ENCODE data around the gene RAB29.
"Not testable (repeated sequence)": the region's sequence is repeated elsewhere in the genome, so short reads cannot be mapped to it uniquely, and the experiment has no call there.

Gene RAB29

GRCh38 chr1:205775015-205775716 is at the start of gene RAB29:
TSS of gene RAB29 (minus strand) at chr1:205775482. CDS start at chr1:205774956, 526 bp downstream.
- DNase-seq: peak; percentile 56 to 74

- DNase-seq: no peak
These were observed 48.9 kb upstream of the RAB29 start for GRCh38 chr1:205824180-205824579.

GRCh38 chr1:205823260-205823659 is 48.0 kb upstream of the RAB29 start:
- DNase-seq: not testable (repeated sequence)

GRCh38 chr1:205822397-205822796 is 47.1 kb upstream of the RAB29 start:
- DNase-seq: no peak

GRCh38 chr1:205817988-205818387 is 42.7 kb upstream of the RAB29 start:
- DNase-seq: no peak

- DNase-seq: no peak
These were observed 42.1 kb upstream of the RAB29 start for GRCh38 chr1:205817364-205817763.

GRCh38 chr1:205813755-205814058 is 38.4 kb upstream of the RAB29 start:
- DNase-seq: no peak

- peak; percentile 88 to 90 for DNase-seq
These were observed 37.8 kb upstream of the RAB29 start, which contains the start of gene SLC41A1 for GRCh38 chr1:205812878-205813754. TSS of gene SLC41A1 (minus strand) at chr1:205813198. CDS start at chr1:205810441, 2,757 bp downstream.

GRCh38 chr1:205812271-205812877 is 37.1 kb upstream of the RAB29 start:
- DNase-seq: no peak

GRCh38 chr1:205811660-205812059 is 36.4 kb upstream of the RAB29 start:
- DNase-seq: no peak

GRCh38 chr1:205810448-205811157 is 35.3 kb upstream of the RAB29 start:
- DNase-seq: no peak

GRCh38 chr1:205809942-205810345 is 34.7 kb upstream of the RAB29 start:
- DNase-seq: no peak

GRCh38 chr1:205809469-205809868 is 34.2 kb upstream of the RAB29 start:
- DNase-seq: no peak

- no peak for DNase-seq
These were observed 29.9 kb upstream of the RAB29 start for GRCh38 chr1:205805082-205805711.

GRCh38 chr1:205804605-205805004 is 29.3 kb upstream of the RAB29 start:
- DNase-seq: no peak

GRCh38 chr1:205803986-205804385 is 28.7 kb upstream of the RAB29 start:
- no peak for DNase-seq

- DNase-seq: no peak
These were observed 26.8 kb upstream of the RAB29 start for GRCh38 chr1:205802060-205802459.

GRCh38 chr1:205800981-205801703 is 25.9 kb upstream of the RAB29 start:
- no peak for DNase-seq

- no peak for DNase-seq
These were observed 25.1 kb upstream of the RAB29 start for GRCh38 chr1:205800427-205800826.

- no peak for DNase-seq
These were observed 23.3 kb upstream of the RAB29 start for GRCh38 chr1:205798577-205798976.

GRCh38 chr1:205797168-205797567 is 21.9 kb upstream of the RAB29 start:
- DNase-seq: no peak
